GM04504 (cell line): Measurements from ENCODE around the gene INSRR.
A peak's percentile ranks its signal among the peaks of the same experiment; 100 is the strongest.

Experiments used
- DNase-seq: peaks from one replicate; pipeline ENCODE4 v3.0.0-alpha.2; 2012; ENCODE audit warnings: low read depth

The INSRR gene

GRCh38 chr1:156858959-156859522, at the start of gene INSRR:
INSRR (minus strand) TSS chr1:156859117; CDS start chr1:156858621, 496 bp downstream.
- DNase-seq = no peak

DNA sequence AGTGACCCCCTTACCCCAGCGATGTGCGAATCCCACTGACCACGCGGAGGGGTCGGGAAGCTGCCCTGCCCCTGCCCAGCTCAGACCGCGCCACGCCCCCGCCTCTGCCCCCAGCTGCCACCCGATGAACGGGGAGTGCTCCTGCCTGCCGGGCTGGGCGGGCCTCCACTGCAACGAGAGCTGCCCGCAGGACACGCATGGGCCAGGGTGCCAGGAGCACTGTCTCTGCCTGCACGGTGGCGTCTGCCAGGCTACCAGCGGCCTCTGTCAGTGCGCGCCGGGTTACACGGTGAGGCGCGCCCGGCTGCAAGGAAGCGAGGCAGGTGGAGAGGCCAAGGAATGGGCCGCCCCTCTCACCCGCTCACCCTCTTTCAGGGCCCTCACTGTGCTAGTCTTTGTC, 49.6 kb upstream of the INSRR start:
- no peak for DNase-seq

DNA sequence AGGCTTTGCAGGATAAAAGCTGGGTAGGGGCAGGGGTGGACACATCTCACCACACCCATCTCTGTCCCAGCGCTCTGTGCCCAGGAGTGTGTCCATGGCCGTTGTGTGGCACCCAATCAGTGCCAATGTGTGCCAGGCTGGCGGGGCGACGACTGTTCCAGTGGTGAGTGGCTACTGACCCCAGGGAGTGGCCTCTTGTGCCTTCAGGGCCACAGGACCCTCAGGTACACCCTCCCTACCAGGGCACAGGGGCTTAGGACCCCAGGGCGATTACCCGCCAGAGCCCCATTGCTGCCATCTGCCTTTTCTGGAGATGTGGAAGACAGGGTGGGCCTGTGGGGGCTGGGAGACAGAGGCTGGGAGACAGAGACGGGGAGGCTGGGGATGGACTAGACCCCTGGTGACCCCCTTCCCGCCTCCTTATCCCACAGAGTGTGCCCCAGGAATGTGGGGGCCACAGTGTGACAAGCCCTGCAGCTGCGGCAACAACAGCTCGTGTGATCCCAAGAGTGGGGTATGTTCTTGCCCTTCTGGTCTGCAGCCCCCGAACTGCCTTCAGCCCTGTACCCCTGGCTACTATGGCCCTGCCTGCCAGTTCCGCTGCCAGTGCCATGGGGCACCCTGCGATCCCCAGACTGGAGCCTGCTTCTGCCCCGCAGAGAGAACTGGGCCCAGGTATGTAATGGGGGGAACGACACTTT, 47.4 kb upstream of the INSRR start:
- no peak for DNase-seq

DNA sequence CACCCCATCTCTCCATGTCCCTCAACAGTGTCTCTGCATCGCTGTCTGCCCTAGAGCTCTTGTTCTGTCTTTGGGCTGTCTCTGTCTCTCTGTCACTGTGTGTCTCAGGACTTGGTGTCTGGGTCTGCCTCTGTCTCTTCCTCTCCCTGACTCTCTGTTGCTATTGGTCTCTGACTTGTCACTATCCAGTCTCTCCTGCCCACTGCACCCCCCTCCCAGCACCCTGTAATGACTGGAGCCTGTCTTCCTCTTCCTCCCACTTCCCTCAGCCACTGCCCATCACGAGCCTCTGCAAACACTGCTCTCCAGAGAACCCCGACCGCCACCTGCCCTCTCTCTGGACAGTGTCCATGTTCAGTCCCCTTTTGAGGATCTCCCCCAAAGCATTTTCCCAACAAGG, 46.7 kb upstream of the INSRR start:
- DNase-seq = no peak

DNA sequence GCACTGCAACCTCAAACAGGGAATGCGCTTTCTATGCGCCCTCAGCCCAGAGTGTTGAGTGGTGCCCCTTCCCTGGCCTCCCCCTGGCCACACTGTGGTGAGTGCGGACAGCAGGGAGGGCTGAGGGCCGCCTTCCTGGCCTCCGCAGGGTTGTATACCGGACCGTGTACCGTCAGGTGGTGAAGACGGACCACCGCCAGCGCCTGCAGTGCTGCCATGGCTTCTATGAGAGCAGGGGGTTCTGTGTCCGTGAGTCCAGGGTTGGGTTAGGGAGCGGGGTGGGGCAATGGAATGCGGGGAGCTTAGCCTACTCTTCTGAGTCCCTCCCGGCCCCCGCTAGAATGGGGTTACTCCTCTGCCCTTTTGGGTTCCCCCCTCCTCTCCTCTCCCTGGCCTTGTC, 46.3 kb upstream of the INSRR start:
- DNase-seq = no peak

- DNase-seq = no peak
Observed at GRCh38 chr1:156904187-156904959, 45.5 kb upstream of the INSRR start.

DNA sequence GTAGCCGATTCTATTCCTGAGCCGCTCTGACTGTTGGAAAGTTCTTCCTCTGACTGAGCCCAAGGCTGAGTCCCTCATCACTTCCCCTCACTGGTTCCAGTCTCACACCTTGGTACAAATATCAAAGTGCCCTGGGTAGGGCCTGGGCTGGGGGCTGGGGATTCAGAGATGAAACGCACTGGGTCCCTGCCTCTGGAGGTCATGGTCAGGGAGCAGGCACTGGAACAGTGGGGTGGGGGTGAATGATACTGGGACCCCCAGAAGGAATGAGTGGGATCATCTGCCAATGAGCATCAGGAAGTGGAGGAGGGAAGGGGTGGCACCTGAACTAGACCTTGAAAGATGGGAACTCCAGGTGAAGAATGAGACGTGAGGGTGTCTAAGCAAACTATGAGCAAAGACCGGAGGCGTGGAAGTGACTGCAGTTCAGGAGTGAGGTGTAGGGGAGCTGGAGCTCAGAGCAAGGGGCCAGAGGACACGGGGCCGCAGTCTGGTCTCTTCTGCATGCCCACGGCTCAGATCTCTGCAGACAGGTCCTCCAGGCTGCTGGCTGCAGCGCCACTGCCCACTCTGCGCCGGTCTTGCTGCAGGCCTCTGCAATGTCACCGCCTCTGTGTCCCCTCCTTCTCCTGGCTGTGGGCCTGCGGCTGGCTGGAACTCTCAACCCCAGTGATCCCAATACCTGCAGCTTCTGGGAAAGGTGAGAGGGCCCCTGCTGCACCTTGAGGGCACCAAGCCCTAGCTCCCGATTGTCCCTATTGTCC, 44.6 kb upstream of the INSRR start:
- no peak for DNase-seq

GRCh38 chr1:156901966-156902915, 43.3 kb upstream of the INSRR start:
- DNase-seq = no peak

DNA sequence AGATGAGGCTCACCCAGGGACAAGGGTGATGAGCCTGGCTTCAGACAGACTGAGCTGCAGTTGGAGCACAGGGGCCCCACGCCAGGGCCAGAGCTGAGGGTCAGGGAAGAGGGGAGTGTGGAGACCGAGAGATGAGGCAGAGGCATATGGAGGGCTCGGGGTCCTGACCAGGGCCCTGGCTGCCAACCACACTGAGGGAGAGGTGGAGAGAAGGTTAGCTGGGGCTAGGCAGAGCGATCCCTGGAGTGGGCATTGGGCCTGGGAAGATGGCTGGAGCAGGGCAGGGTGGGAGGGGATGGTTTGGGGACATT, 42.6 kb upstream of the INSRR start:
- DNase-seq = no peak

DNA sequence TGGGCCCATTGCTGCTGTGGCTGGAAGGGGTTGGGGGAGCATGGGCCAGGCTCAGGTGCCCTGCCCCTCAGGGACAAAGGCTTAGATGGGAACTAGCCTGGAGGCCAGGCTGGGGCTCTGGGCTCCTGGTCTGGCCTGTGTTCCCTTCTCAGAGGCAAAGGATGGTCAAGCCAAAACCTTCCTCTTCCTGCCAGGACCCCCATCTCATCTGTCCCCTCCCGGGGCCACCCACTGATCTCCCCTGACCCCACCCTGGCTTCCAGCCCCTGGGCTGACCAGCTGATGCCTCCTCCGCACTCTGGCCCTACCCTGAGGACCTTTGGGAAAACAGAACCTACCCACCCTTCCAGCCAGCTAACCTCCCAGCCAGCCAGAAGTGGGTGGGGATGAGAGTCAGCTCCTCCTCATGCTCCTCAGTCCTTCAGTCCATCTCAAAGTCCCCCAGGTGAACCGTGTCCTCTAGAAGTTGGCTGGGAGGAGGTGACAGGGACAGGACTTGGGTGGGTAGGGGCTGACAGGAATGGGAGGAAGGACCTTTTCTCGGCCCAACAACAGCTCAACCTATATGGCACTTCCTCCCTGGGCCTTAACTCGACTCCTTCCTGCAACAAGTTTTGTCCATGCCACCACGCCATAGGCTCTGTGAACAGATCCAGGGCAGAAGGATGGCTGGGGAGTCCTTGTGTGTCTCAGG, 42.1 kb upstream of the INSRR start:
- DNase-seq = no peak

- no peak for DNase-seq
Observed at GRCh38 chr1:156899956-156900718, 41.2 kb upstream of the INSRR start.

GRCh38 chr1:156898971-156899664, 40.2 kb upstream of the INSRR start:
- no peak for DNase-seq

- DNase-seq = no peak
Observed at GRCh38 chr1:156898161-156898566, 39.2 kb upstream of the INSRR start.

GRCh38 chr1:156897078-156897825, 38.3 kb upstream of the INSRR start:
- peak; percentile 42 for DNase-seq

DNA sequence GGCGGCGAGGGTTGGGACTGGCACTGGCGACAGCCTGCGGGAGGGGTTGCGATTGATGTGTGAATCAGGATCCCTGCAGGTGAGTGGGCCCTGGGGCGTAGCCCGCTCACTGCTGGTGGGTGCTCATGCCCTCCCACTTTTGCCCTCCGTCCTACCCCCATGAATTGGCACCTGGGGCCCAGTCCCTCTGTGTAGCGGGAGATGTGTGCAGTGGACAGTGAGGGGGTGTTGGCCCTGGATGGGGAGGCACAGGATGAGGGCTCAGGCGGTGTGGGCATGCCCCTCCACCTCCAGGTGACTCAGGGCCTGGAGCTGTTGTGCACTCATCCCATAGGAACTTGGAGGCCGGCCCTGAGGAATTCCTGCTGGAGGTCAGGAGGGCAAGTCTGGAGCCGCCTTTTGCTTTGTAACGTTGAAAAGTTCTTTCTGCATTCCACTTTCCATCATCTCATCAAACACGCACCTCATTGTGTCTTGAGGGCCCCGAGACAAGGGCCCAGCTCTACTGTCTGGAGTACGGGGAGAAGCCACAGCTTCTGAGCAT, 37.6 kb upstream of the INSRR start:
- peak; percentile 83 for DNase-seq

GRCh38 chr1:156895927-156896326, 37.0 kb upstream of the INSRR start:
- DNase-seq = no peak

- no peak for DNase-seq
Observed at GRCh38 chr1:156895455-156895812, 36.5 kb upstream of the INSRR start.

DNA sequence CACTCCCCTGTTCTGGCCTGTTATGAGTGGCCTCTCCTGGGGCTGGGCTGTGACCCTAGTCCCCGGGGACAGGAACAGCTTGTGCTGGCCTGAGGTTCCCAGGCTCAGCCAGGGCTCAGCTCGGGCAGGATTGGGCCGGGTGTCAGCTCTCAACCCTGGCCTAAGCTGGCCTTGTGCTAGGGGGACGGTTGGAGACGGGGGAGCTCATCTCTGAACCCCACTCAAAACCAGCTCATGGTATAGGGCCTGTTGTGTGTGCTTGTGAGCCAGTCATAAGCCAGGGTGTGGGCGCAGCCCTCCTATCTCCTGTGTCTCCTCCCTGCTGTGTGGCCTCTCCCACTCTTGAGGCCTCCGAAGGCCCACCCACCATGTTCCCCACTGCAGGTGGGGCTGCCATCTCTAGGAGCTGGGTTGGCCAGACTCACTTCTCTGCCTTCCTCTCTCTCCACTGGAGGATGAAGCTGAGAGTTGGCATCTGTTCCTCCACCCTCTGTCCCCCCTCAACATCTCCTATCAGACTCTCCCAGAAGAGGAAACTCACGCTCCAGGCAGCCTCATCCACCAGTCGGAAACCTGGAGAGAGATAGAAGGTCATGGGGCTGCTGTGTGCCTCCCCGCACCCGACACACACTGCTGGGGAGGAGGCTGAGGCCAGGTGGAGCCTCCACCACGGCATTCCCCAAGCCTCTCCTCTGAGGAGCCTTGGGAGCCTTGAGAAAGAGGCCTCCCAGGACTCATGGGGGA, 36.0 kb upstream of the INSRR start:
- no peak for DNase-seq
